Measurements from ENCODE around the gene BLTP1. TPM values are rescaled to one million over a fixed set of nuclear protein-coding genes. Genes with fewer than 3 reads are reported as not detected.

The BLTP1 gene
- total and polyA plus RNA-seq, 2 experiments from 2014 or later = 12.9 to 62.5 TPM

DNA sequence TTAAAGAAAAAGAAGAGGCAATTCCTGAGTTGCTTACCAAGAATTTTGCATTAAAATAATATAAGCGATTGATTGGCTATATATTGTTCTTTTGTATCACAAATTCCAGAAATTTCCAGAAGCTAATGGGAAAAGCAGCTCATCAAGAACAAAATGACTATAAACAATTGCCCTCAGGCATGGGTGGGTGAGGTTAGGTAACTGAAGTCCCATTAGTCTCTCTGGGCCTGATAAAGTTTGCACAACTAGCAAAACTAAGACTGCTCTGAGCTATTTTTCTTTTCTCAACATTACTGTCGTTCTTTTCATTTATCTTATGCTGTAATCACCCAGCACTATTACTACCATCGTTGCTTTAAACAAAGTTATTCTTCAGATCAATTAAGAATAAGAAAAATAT is 19.2 kb upstream of the BLTP1 start:
- ATAC-seq (no peak), DNase-seq (ENCODE audit: low spot score) (no peak)
- Histone ChIP-seq H3K36me3 (ENCODE audit: insufficient read depth) (no peaks in the 10 kb centered on the region), H3K4me2 (no peak overlapping the region), H3K27me3 (ENCODE audit: insufficient read depth) (no peaks in the 10 kb centered on the region), H3K4me1 (ENCODE audit: insufficient read depth) (no peaks in the 10 kb centered on the region), H2AFZ (no peak overlapping the region), H3K4me3 (no peak overlapping the region), H3K9me2 (ENCODE audit: insufficient read depth) (no peaks in the 10 kb centered on the region), H3K27ac (ENCODE audit: low read depth) (no peak overlapping the region), H3K79me2 (replicated peaks; ENCODE audit: insufficient read depth) (no peaks in the 10 kb centered on the region), H3F3A (replicated peaks; ENCODE audit: low read depth) (no peaks in the 10 kb centered on the region), H4K20me1 (replicated peaks; ENCODE audit: insufficient read depth) (no peaks in the 10 kb centered on the region)
- H3K4me1 Mint-ChIP-seq = no peaks in the 10 kb centered on the region
- no peak overlapping the region for H3K4me3 Mint-ChIP-seq
- no peak overlapping the region for H3K27ac Mint-ChIP-seq
- H3K9me3 Mint-ChIP-seq = no peaks in the 10 kb centered on the region
- H3K36me3 Mint-ChIP-seq (ENCODE audit: low read depth) = no peaks in the 10 kb centered on the region
- TF ChIP-seq CREB1 (CRISPR knock-in tag; IDR thresholded peaks at IDR 0.05; ENCODE audit: low read depth) = no peak
- TF ChIP-seq, protein P1, sequence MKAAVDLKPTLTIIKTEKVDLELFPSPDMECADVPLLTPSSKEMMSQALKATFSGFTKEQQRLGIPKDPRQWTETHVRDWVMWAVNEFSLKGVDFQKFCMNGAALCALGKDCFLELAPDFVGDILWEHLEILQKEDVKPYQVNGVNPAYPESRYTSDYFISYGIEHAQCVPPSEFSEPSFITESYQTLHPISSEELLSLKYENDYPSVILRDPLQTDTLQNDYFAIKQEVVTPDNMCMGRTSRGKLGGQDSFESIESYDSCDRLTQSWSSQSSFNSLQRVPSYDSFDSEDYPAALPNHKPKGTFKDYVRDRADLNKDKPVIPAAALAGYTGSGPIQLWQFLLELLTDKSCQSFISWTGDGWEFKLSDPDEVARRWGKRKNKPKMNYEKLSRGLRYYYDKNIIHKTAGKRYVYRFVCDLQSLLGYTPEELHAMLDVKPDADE (IDR thresholded peaks at IDR 0.05) = no peak
- no peak for TF ChIP-seq EZH2phosphoT487 (IDR thresholded peaks at IDR 0.05; ENCODE audit: unreplicated experiment)
- TF ChIP-seq NANOG (IDR thresholded peaks at IDR 0.05; ENCODE audit: borderline replicate concordance) = no peak
- no peak for TF ChIP-seq JUNB (IDR thresholded peaks at IDR 0.05; ENCODE audit: unreplicated experiment)
- TF ChIP-seq, protein P2, sequence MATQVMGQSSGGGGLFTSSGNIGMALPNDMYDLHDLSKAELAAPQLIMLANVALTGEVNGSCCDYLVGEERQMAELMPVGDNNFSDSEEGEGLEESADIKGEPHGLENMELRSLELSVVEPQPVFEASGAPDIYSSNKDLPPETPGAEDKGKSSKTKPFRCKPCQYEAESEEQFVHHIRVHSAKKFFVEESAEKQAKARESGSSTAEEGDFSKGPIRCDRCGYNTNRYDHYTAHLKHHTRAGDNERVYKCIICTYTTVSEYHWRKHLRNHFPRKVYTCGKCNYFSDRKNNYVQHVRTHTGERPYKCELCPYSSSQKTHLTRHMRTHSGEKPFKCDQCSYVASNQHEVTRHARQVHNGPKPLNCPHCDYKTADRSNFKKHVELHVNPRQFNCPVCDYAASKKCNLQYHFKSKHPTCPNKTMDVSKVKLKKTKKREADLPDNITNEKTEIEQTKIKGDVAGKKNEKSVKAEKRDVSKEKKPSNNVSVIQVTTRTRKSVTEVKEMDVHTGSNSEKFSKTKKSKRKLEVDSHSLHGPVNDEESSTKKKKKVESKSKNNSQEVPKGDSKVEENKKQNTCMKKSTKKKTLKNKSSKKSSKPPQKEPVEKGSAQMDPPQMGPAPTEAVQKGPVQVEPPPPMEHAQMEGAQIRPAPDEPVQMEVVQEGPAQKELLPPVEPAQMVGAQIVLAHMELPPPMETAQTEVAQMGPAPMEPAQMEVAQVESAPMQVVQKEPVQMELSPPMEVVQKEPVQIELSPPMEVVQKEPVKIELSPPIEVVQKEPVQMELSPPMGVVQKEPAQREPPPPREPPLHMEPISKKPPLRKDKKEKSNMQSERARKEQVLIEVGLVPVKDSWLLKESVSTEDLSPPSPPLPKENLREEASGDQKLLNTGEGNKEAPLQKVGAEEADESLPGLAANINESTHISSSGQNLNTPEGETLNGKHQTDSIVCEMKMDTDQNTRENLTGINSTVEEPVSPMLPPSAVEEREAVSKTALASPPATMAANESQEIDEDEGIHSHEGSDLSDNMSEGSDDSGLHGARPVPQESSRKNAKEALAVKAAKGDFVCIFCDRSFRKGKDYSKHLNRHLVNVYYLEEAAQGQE (IDR thresholded peaks at IDR 0.05; ENCODE audit: unreplicated experiment) = no peak
- TF ChIP-seq EZH2 (IDR thresholded peaks at IDR 0.05; ENCODE audit: low read depth, unreplicated experiment) = no peak
- TF ChIP-seq STAT1 (IDR thresholded peaks at IDR 0.05; ENCODE audit: unreplicated experiment) = no peak
- TF ChIP-seq, protein P3, sequence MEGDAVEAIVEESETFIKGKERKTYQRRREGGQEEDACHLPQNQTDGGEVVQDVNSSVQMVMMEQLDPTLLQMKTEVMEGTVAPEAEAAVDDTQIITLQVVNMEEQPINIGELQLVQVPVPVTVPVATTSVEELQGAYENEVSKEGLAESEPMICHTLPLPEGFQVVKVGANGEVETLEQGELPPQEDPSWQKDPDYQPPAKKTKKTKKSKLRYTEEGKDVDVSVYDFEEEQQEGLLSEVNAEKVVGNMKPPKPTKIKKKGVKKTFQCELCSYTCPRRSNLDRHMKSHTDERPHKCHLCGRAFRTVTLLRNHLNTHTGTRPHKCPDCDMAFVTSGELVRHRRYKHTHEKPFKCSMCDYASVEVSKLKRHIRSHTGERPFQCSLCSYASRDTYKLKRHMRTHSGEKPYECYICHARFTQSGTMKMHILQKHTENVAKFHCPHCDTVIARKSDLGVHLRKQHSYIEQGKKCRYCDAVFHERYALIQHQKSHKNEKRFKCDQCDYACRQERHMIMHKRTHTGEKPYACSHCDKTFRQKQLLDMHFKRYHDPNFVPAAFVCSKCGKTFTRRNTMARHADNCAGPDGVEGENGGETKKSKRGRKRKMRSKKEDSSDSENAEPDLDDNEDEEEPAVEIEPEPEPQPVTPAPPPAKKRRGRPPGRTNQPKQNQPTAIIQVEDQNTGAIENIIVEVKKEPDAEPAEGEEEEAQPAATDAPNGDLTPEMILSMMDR (conservative IDR thresholded peaks at IDR 0.05; ENCODE audit: low read depth in 2 of 2) = no peak
- H3K27me3 Mint-ChIP-seq (ENCODE audit: insufficient read depth, low read depth, poor library complexity) = no peaks in the 10 kb centered on the region

DNA sequence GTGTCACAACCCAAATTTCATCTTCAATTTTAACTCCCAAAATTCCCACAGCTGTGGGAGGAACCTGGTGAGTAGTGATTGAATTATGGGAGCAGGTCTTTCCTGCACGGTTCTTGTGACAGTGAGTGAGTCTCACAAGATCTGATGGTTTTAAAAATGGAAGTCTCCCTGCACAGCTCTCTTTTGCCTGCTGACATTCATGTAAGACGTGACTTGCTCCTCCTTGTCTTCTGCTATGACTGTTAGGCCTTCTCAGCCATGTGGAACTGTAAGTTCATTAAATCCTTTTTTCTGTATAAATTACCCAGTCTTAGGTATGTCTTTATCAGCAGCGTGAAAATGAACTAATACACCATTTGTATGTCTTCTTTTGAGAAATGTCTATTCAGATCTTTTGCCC is 13.0 kb upstream of the BLTP1 start:
- Histone ChIP-seq H3K4me3 (no peak overlapping the region), H3K36me3 (ENCODE audit: insufficient read depth) (no peaks in the 10 kb centered on the region), H3K4me2 (no peak overlapping the region), H3K9me2 (ENCODE audit: insufficient read depth) (no peaks in the 10 kb centered on the region), H3K79me2 (replicated peaks; ENCODE audit: insufficient read depth) (no peaks in the 10 kb centered on the region), H4K20me1 (replicated peaks; ENCODE audit: insufficient read depth) (no peaks in the 10 kb centered on the region), H3K27me3 (ENCODE audit: insufficient read depth) (no peaks in the 10 kb centered on the region), H3F3A (replicated peaks; ENCODE audit: low read depth) (no peaks in the 10 kb centered on the region), H2AFZ (no peak overlapping the region), H3K27ac (ENCODE audit: low read depth) (no peak overlapping the region), H3K4me1 (ENCODE audit: insufficient read depth) (no peaks in the 10 kb centered on the region)
- Mint-ChIP-seq H3K4me1 (no peaks in the 10 kb centered on the region), H3K27ac (no peak overlapping the region), H3K36me3 (ENCODE audit: low read depth) (no peaks in the 10 kb centered on the region), H3K9me3 (no peaks in the 10 kb centered on the region), H3K4me3 (no peak overlapping the region), H3K27me3 (ENCODE audit: insufficient read depth, low read depth, poor library complexity) (no peaks in the 10 kb centered on the region)
- DNase-seq (ENCODE audit: low spot score) (no peak), ATAC-seq (no peak)
- TF ChIP-seq, protein P3 (conservative IDR thresholded peaks at IDR 0.05; ENCODE audit: low read depth in 2 of 2) = no peak
- TF ChIP-seq, protein P2 (IDR thresholded peaks at IDR 0.05; ENCODE audit: unreplicated experiment) = no peak
- TF ChIP-seq ZNF331 (CRISPR knock-in tag; IDR thresholded peaks at IDR 0.05; ENCODE audit: low read depth) (no peak), CREB1 (CRISPR knock-in tag; IDR thresholded peaks at IDR 0.05; ENCODE audit: low read depth) (no peak), EZH2 (IDR thresholded peaks at IDR 0.05; ENCODE audit: low read depth, unreplicated experiment) (no peak), ZNF114 (CRISPR knock-in tag; IDR thresholded peaks at IDR 0.05) (no peak), EZH2phosphoT487 (IDR thresholded peaks at IDR 0.05; ENCODE audit: unreplicated experiment) (no peak), JUNB (IDR thresholded peaks at IDR 0.05; ENCODE audit: unreplicated experiment) (no peak)
